22Rv1 (cell line): ENCODE measurements around the gene SEMA3E.

Experiments
- ZFX ChIP-seq: fragments of 450-650 bp; IDR thresholded peaks from 2 replicates; pipeline ENCODE4 v1.6.1; 2017; ENCODE audit warnings: antibody characterized with exemption, borderline replicate concordance
- TF ChIP-seq, protein P1 (sequence below): fragments of 450-650 bp; IDR thresholded peaks from 2 replicates; pipeline ENCODE4 v1.5.1; 2017; ENCODE audit warnings: mild to moderate bottlenecking

DNA sequence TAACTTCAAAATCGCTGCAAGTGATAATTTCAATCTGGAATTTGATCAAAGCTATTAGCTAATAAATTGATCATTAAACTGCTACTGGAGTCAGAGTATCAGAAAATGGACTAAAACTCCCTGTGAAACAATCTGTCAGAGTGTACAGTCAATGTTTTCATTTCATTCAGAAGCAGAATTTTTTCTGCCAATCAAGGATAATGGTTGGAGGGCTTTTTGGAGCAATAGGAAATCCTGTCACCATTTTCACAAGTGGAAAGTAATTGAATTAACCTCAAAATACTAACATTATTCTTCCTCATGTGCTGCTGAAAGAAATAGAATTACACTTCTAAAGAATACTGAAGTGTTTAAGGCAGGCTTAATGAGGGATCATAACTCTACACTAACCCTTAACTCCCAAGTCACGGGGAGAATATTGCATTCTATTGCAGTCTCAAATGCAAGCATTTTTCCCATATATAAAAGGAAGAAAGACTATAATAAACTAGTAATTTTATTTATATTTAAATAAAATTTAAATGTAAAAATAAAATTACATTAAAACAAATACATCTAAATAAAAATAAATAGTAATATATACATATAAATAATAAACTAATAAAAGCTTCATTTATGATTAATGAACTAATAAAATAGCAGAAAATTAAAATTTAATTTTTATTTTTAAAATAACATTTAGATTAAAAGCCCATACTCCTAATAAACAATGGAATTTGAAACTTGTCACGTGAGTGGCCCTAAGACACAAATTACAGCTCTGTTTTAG is 67.1 kb downstream of the SEMA3E start:
- TF ChIP-seq, protein P1, sequence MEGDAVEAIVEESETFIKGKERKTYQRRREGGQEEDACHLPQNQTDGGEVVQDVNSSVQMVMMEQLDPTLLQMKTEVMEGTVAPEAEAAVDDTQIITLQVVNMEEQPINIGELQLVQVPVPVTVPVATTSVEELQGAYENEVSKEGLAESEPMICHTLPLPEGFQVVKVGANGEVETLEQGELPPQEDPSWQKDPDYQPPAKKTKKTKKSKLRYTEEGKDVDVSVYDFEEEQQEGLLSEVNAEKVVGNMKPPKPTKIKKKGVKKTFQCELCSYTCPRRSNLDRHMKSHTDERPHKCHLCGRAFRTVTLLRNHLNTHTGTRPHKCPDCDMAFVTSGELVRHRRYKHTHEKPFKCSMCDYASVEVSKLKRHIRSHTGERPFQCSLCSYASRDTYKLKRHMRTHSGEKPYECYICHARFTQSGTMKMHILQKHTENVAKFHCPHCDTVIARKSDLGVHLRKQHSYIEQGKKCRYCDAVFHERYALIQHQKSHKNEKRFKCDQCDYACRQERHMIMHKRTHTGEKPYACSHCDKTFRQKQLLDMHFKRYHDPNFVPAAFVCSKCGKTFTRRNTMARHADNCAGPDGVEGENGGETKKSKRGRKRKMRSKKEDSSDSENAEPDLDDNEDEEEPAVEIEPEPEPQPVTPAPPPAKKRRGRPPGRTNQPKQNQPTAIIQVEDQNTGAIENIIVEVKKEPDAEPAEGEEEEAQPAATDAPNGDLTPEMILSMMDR, result no peak
- no peak for TF ChIP-seq ZFX
